Stomach (tissue), 9 donors: Measurements from ENCODE around the gene ATF5. TPM values are rescaled to one million over a fixed set of nuclear protein-coding genes. Genes with fewer than 3 reads are reported as not detected.

Experiments
- DNase-seq, 2 donors: peaks; one replicate each; pipeline versions ENCODE4 v3.0.0 to v3.0.0-alpha.2; 2013 to 2019
- H3K27ac ChIP-seq, 5 donors: fragments of 200-600 bp in 4 of 5; sonication (generic) in 4 of 5; one replicate each; pipeline ENCODE4 v1.5.1; 2013 to 2019; ENCODE audit warnings: mild to moderate bottlenecking in 1 of 5, moderate library complexity in 1 of 5
- H3K27me3 ChIP-seq, 3 donors: fragments of 200-600 bp; sonication (generic); one replicate each; pipeline ENCODE4 v1.5.1; 2017 to 2019; ENCODE audit warnings: mixed run types in 1 of 3
- H3K36me3 ChIP-seq, 4 donors: fragments of 200-600 bp; sonication (generic); 1 replicate in 3 of 4; 2 replicates in 1 of 4; pipeline ENCODE4 v1.5.1; 2016 to 2019
- H3K4me1 ChIP-seq, 4 donors: fragments of 200-600 bp; sonication (generic); one replicate each; pipeline ENCODE4 v1.5.1; 2016 to 2019
- H3K4me3 ChIP-seq, 4 donors: fragments of 200-600 bp; sonication (generic) in 3 of 4; one replicate each; pipeline ENCODE4 v1.5.1; 2016 to 2019; ENCODE audit warnings: mild to moderate bottlenecking in 1 of 4
- H3K9me3 ChIP-seq, 4 donors: fragments of 200-600 bp; sonication (generic); one replicate each; pipeline ENCODE4 v1.5.1; 2016 to 2019
- EP300 ChIP-seq: sonication (generic); formaldehyde crosslinking; IDR thresholded peaks from one replicate; pipeline ENCODE4 v1.6.1; 2017; ENCODE audit warnings: antibody characterized with exemption
- POLR2A ChIP-seq, 4 donors: fragments of 450-650 bp; IDR thresholded peaks; one replicate each; pipeline ENCODE4 v1.6.1; 2016; ENCODE audit warnings: antibody characterized with exemption in 4 of 4, control low read depth in 2 of 4, mild to moderate bottlenecking in 1 of 4, moderate library complexity in 1 of 4
- POLR2AphosphoS5 ChIP-seq, 3 donors: sonication (generic); formaldehyde crosslinking; IDR thresholded peaks; one replicate each; pipeline ENCODE4 v1.6.1; 2016; ENCODE audit warnings: antibody characterized with exemption in 3 of 3
- WGBS, 5 donors: extraction: QIAGEN DNeasy Blood & Tissue Kit in 3 of 5; methylation state at CpG; one replicate each; pipeline versions ENCODE4 v1.1.5 to v1.1.7; 2013 to 2018; 5-methylcytosine and 5-hydroxymethylcytosine counted together
- intact Hi-C: fragments of 100-400 bp; cut with DNase I; formaldehyde crosslinking; loops from one replicate; pipeline ENCODE4 v1.15.1; 2023; ENCODE audit warnings: low total_unique reads
- polyA plus RNA-seq, 3 donors: library from polyadenylated mRNA; stranded (reverse); fragments of 200-250 nt; gene quantifications; one replicate each; pipeline ENCODE4 v1.2.3, GENCODE V29; 2013
- total RNA-seq, 5 donors: library from RNA; depleted of rRNA; stranded (reverse); fragments of >200 nt; gene quantifications; one replicate each; pipeline versions ENCODE4 v1.1.0 to v1.2.3, GENCODE V29; 2014 to 2016
- TF ChIP-seq, protein P1 (sequence below), 7 experiments: fragments of 450-650 bp in 4 of 7; fragments of 200-600 bp in 3 of 7; sonication (generic) in 3 of 7; IDR thresholded peaks; one replicate each; pipeline ENCODE4 v1.5.1; 2016 to 2019; ENCODE audit warnings: antibody characterized with exemption in 7 of 7, control low read depth in 2 of 7, mild to moderate bottlenecking in 1 of 7
- donor health status: healthy with polysubstance abuse.
- donor health status: Bipolar disorder and iron deficiency.
- donor health status: healthy.

ATF5 gene
- total and polyA plus RNA-seq, 8 donors, result 2.2 to 40.3 (median 9.9) TPM

DNA sequence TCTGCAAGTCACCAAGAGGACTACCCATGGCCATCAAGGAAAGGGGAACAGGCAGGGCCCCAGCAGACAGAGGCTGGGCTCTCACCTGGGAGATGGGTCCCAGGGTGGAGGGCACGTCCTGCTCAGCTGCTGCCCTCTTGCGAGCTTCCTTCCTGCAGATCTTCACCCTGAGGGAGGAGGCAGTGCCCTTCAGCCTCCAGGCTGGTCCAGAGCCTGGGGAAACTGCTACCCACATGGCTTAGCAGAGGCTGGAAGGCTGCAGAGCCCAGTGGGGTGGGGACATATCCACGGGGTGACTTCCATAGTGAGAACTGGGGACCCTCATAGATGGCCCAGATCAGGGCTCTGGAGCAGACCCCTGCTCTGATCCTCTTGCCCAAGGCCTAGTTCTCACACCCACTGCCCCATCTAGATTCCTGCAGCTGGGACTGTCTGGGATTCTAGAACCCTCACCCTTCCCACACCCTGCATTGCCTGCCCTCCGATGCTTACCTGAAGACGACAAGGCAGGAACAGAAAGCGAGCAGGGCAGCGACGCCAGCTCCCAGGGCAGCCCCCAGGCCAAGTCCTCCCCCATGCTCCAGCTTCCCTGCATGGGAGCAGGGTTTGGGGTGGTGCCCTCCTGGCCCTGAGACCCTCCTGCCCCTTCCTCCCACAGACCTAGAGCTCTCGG, 22.9 kb downstream of the ATF5 start:
- no peak for TF ChIP-seq POLR2A (IDR thresholded peaks at IDR 0.05)
- no peak for TF ChIP-seq EP300
- TF ChIP-seq POLR2AphosphoS5 (IDR thresholded peaks at IDR 0.05), result no peak
- TF ChIP-seq, protein P1, sequence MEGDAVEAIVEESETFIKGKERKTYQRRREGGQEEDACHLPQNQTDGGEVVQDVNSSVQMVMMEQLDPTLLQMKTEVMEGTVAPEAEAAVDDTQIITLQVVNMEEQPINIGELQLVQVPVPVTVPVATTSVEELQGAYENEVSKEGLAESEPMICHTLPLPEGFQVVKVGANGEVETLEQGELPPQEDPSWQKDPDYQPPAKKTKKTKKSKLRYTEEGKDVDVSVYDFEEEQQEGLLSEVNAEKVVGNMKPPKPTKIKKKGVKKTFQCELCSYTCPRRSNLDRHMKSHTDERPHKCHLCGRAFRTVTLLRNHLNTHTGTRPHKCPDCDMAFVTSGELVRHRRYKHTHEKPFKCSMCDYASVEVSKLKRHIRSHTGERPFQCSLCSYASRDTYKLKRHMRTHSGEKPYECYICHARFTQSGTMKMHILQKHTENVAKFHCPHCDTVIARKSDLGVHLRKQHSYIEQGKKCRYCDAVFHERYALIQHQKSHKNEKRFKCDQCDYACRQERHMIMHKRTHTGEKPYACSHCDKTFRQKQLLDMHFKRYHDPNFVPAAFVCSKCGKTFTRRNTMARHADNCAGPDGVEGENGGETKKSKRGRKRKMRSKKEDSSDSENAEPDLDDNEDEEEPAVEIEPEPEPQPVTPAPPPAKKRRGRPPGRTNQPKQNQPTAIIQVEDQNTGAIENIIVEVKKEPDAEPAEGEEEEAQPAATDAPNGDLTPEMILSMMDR (IDR thresholded peaks at IDR 0.05), result no peak
- Histone ChIP-seq H3K4me3 (no peak overlapping the region), H3K27me3 (peaks cover 0 to 27% (median 0%) of the 10 kb centered on the region in 3 donors), H3K27ac (no peak overlapping the region), H3K36me3 (no peaks in the 10 kb centered on the region), H3K4me1 (peaks cover 12 to 41% (median 27%) of the 10 kb centered on the region in 4 donors), H3K9me3 (no peaks in the 10 kb centered on the region)
- intact Hi-C loops, result no loop called here
- no peak for DNase-seq
- WGBS, 5 donors, result 64 to 72% (median 66%) methylated on average over 8 to 9 of the region's 9 CpGs

DNA sequence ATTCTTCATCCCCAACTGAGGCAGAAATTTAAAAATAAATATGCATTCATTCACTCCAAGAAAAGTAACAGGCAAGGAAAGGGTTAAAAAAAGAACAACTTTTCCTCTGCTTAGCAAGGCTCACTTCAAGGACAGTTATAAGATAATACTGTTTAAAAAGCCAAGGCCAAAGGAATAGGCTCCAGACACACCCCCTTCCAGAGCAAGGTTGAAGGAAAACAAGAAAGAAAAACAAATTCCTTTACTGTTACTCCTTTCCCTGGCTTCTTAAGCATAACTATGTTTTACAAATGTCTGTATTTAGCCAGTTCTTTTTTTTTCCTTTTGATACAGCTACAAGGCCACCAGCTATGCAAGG, 23.5 kb downstream of the ATF5 start:
- Histone ChIP-seq H3K4me1 (peaks cover 12 to 41% (median 27%) of the 10 kb centered on the region in 4 donors), H3K9me3 (no peaks in the 10 kb centered on the region), H3K27me3 (peaks cover 0 to 22% (median 0%) of the 10 kb centered on the region in 3 donors), H3K36me3 (no peaks in the 10 kb centered on the region), H3K4me3 (no peak overlapping the region), H3K27ac (peak overlapping the region in 2 of 5 donors; percentile 59 to 70)
- intact Hi-C loops, result no loop called here
- DNase-seq, result no peak
- TF ChIP-seq POLR2AphosphoS5 (IDR thresholded peaks at IDR 0.05) (no peak), EP300 (no peak), POLR2A (IDR thresholded peaks at IDR 0.05) (no peak)
- TF ChIP-seq, protein P1 (IDR thresholded peaks at IDR 0.05), result no peak

DNA sequence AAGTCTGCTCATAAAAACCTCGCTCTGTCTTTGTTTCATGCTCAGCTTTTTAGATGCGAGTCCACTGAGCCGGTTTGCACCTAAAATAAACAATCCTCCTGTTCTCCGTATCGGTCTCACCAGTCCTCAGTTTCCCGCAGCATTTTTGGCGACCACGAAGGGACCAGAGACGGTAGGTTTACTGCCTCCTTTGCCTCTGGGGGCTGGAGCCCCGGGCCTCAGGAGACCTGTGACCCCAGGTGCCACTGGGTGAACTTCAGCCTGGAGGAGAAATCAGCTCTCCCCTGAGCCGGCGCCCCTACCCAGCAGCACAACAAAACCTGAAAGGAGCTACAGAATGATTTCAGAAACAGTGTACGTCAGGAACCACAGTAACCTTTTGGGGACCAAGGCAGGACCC, 23.9 kb downstream of the ATF5 start:
- peak overlapping the region; percentile 28 to 70 (median 59) for H3K27ac ChIP-seq
- peaks cover 12 to 41% (median 27%) of the 10 kb centered on the region in 4 donors for H3K4me1 ChIP-seq
- TF ChIP-seq EP300, result no peak
- TF ChIP-seq POLR2A (IDR thresholded peaks at IDR 0.05), result no peak
- TF ChIP-seq, protein P1 (IDR thresholded peaks at IDR 0.05), result no peak
- no peak for TF ChIP-seq POLR2AphosphoS5 (IDR thresholded peaks at IDR 0.05)
- no peaks in the 10 kb centered on the region for H3K36me3 ChIP-seq
- H3K9me3 ChIP-seq, result no peaks in the 10 kb centered on the region
- H3K27me3 ChIP-seq, result peaks cover 0 to 22% (median 0%) of the 10 kb centered on the region in 3 donors
- no peak overlapping the region for H3K4me3 ChIP-seq
- 51 to 58% (median 56%) methylated on average over 13 of the region's 13 CpGs for WGBS, 5 donors
- intact Hi-C loops, result no loop called here
- no peak for DNase-seq

DNA sequence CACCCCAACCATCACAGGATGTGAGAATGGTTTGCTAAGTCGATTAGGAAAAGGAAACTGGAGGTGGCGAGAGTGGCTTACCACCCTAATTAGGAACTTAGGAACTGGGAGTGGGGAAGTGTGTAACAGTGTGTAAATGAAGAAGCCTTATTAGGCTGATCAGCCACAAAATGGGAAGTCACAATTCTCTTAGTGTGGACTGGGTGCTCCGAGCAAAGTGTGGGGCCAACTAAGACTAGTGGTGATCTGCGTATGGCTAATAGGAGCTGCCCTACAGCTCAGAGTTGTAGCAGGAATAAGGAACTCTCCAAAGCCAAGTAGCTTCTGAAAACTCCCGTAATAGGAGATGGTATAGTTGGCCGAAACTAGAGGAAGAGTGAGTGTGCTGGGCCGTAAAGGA, 24.4 kb downstream of the ATF5 start:
- peaks cover 0 to 22% (median 0%) of the 10 kb centered on the region in 3 donors for H3K27me3 ChIP-seq
- H3K36me3 ChIP-seq, result no peaks in the 10 kb centered on the region
- TF ChIP-seq, protein P1 (IDR thresholded peaks at IDR 0.05), result no peak
- no peak for TF ChIP-seq POLR2A (IDR thresholded peaks at IDR 0.05)
- TF ChIP-seq EP300, result no peak
- TF ChIP-seq POLR2AphosphoS5 (IDR thresholded peaks at IDR 0.05), result no peak
- no peaks in the 10 kb centered on the region for H3K9me3 ChIP-seq
- H3K4me1 ChIP-seq, result peaks cover 12 to 41% (median 27%) of the 10 kb centered on the region in 4 donors
- H3K27ac ChIP-seq, result peak overlapping the region in 4 of 5 donors; percentile 59 to 70 (median 61)
- no peak for DNase-seq
- intact Hi-C loops, result no loop called here
- 63 to 79% (median 69%) methylated on average over 7 of the region's 7 CpGs for WGBS, 5 donors
- H3K4me3 ChIP-seq, result no peak overlapping the region
